Hippocampal formation (tissue), 2 donors: Measurements from ENCODE around the gene LCOR.
"Not testable (repeated sequence)": the region's sequence is repeated elsewhere in the genome, so short reads cannot be mapped to it uniquely, and the experiment has no call there.

Source experiments
- DNase-seq, 2 donors: peaks; one replicate each; lab custom pipeline; 2025; lab: John Stamatoyannopoulos, UW

Gene LCOR

DNA sequence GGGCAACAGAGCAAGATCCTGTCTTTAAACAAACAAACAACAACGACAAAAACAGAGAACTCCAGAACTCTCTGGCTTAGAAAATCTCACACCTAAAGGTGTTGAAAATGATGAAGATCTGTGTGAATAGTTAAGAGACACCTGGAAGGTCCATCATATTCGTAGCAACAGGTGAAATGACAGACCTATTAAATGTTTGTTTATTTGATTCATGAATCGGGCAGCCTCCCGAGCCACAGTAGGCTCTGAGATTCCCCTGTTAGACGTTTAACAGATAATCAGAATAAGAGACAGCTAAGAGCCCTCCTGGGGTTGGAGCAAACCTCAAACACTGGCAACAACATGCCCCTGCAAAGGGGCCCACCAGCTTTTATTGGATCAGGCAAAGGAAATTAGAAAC is 103.7 kb downstream of the LCOR start:
- no peak for DNase-seq

DNA sequence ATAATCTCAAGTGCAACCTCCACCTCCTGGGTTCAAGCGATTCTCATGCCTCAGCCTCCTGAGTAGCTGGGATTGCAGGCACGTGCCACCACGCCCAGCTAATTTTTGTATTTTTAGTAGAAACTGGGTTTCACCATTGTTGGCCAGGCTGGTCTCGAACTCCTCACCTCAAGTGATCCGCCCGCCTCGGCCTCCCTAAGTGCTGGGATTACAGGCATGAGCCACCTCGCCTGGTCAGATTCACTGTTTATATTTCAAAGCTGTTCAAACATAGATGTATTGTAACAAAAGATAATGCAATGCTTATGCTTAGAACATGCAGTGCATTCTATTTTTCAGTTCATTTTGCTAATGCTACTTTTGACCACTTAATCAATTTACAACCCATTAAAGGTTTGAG is 111.1 kb downstream of the LCOR start:
- not testable (repeated sequence) for DNase-seq

DNA sequence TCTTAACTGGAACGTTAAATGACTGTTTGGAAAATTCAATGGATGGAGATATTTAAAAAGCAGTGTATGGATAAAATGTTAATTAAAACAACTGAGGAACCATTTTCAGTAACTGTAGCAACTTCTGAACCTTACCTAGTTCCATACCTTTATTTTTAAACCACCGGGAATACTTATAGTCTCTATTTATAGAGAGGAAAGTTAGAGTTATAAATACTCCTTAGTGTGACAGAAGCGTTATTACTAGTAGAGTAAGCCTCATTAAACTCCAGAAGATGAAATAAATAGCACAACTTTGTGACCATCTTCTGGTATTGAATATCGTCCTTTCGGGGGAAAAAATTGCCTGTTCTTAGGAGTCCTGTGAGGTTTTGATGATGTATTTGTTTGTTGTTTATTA is 114.9 kb downstream of the LCOR start:
- DNase-seq: no peak

DNA sequence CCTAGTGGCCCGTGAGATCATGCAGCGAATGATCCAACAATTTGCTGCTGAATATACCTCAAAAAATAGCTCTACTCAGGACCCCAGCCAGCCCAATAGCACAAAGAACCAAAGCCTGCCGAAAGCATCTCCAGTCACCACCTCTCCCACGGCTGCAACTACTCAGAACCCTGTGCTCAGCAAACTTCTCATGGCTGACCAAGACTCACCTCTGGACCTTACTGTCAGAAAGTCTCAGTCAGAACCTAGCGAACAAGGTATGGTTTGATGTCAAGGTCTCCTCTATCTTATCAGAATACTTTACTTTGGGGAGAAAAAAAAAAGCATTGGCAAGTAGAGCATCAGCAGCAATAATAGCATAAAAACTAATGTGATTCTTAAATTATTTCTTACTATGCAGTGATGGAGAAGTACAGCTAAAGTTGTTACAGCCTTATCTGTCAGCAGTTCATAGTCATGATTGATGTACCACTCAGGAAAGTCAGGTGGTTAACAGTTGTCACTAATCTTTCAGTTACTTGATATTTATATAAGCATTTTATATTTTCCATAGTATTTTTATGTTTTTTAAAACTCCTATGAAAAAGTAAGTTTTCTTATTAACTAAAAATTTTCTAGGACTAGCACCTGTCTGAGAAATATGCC is 117.1 kb downstream of the LCOR start:
- no peak for DNase-seq

DNA sequence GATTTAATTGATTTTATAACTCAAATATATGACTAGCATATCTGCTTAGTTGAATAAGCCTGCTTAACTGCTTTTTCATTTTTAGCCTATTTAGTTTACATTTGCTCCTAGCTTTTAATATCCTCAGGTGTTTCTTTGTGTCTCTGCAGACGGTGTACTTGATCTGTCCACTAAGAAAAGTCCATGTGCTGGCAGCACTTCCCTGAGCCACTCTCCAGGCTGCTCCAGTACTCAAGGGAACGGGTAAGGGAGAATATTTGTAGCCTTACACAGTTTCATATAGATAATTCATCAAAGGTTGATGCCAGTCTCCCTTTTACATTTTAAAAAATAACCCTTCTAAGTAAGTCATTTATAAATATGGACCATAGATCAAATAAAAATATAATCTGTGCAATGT is 119.9 kb downstream of the LCOR start:
- no peak for DNase-seq

DNA sequence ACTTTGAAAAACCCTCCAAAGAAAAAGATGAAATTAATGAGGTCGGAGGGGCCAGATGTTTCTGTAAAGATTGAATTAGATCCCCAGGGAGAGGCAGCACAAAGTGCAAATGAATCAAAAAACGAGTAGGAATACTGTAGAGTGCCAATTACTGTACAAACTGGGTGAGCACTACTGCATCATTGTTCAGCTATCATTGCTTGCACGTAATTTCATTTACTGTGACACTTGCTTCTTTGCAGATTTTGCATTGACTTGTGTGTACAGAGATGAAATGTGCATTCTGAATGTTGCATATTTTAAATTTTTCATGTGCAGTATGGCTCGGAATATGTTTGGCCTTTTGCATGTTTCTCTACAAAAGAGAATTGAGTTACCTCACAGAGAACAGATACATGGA is 123.7 kb downstream of the LCOR start:
- DNase-seq: no peak

DNA sequence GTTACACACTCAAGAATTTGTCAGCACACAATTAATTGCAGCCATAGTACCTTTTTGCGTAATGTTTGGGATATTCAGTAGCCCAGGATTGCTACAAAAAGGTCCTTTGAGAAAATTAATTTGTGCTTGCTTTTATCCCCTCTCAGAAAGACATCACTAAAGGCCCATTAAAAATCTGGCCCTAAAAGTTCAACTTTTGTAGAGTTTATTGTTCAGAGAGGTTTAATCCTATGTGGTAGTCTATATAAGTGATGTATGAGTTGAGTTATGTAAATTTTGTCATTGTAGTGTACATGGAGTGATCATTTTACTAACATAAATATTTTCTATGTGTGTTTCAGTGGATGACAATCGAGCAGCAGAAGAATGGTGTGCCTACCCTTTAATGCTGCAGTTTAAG is 126.0 kb downstream of the LCOR start:
- DNase-seq: no peak

DNA sequence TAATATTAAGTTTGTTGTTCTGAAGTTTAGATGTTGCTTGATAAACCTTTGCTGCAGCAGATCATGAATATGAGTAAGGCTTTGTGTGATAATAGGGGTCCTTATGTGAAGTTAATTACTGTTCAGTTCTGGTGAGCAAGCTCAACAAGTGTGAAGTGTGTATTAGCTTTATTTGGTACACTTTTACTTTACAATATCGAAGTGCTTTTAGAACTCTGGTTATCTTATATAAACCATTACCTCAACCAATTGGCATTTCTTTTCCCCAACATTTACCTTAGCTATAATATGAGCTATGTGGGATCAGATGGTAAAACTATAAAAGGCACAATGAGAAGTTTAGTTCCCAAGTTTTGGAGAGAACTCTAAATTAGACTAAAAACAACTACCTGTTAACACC is 127.6 kb downstream of the LCOR start:
- DNase-seq: no peak

DNA sequence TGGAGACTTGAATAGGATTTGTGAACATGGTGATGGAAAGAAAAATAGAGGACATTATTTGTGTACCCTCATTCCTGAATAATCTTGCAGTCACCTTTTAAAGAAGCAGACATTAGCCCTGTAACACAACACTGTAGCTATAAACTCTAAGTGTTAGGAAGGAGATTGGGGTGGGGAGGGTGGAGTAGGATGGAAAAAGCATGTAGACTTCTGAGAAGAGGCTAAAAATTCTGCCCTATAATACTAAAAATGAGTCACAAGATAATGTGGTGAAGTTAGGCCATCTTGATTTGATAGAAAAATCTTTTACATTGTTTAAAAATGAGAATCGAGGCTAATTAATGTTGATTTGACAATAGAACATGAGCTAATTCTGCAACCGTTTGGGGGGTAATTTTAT is 128.8 kb downstream of the LCOR start:
- no peak for DNase-seq

DNA sequence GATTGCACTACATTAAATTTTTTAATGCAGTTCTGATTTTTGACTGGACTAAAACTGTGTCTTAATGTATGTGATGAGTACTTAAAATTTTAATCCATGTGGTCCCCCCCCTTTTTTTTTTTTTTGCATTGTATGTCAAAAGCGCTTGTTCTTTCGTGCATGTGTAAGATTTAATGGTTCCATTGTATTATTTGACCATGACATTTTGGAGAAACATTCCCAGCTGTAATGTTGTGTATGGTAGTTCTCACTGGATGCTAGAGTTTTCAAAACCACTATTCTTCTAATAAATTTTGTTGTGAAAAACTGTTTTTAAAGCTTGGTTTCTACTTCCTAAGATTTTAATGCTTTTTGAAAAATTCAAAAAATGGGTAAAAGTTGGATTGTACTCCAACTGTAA is 132.0 kb downstream of the LCOR start:
- no peak for DNase-seq

DNA sequence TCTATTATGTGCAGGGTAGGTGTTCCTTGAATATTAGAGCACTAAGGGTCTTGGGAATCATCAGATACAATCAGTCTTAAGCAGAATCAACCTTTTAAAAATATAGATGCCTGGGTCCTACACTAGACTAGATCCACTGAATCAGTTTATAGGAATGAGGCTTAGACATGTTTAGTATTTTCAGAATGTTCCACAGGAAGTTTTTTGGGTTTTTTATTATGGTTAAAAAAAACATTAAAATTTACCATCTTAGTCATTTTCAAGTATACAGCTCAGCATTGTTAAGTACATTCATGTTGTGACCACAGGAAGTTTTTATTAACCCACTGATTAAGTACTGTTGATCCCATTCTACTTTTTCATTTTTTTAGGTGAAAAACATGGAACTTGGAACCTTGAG is 135.7 kb downstream of the LCOR start:
- DNase-seq: no peak

DNA sequence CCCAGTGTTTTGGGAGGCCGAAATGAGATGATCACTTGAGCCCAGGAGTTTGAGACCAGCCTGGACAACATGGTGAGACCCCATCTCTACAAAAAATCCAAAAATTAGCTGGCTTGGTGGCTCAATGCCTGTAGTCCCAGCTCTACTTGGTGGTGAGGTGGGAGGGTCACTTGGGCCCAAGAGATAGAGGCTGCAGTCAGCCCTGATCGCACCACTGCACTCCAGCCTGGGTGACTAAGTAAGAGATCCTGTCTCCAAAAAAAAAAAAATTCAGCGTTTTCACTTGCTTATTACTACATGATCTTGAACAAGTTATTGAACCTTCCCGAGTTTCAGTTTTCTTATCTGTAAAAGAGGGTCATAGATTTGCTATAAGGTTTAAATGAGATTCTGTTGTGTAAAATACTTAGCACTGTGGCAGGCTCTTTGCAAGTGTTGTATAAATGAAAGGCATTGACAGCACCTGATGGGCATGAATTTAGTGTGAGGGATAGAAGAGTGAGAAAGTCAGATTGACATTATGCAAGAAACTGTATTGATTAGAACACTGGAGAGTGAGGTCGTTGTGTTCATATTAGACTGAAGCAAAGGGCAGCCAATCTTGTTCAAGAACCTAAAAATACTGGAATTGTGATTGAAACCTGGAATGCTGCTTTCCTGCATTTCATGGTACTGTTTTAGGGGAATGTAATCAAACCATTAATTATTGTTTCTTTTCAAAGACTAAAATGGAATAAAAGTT is 136.8 kb downstream of the LCOR start:
- no peak for DNase-seq

DNA sequence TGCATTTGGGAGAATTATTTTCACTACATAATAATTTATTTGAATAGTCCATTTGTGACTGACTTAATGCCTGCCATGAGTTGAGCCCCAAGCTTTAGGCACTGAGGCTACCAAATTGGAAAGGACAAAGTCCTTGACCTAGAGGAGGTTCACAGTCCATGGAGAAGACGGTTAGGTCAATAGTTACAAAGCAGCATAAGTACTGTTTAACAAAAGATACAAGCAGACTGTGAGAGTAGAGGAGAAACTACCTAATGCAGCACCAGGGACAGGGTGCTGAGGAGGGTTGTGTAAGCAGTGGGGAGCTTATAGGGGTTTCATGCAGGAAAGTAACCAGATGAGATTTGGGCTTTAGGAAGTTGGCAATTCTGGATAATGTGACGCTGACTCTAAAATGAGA is 139.2 kb downstream of the LCOR start:
- no peak for DNase-seq

DNA sequence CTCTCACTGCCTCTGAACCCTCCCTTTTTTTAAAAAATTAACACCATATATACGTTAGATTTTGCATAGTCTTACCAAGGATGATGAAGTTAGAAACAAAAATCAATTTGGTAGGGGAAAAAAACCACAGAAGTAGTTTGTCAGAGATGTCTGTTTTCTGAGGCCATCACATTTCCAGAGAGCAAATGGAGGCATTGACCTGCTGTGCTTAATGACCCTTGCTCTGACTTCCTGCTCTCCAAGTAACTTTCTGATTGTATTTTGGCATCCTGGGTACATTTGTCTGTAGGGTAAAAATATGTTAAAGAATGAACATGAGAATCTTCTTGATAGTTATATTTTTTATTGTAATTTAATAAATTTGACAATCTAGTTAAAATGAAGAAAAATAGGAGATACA is 140.2 kb downstream of the LCOR start:
- no peak for DNase-seq

DNA sequence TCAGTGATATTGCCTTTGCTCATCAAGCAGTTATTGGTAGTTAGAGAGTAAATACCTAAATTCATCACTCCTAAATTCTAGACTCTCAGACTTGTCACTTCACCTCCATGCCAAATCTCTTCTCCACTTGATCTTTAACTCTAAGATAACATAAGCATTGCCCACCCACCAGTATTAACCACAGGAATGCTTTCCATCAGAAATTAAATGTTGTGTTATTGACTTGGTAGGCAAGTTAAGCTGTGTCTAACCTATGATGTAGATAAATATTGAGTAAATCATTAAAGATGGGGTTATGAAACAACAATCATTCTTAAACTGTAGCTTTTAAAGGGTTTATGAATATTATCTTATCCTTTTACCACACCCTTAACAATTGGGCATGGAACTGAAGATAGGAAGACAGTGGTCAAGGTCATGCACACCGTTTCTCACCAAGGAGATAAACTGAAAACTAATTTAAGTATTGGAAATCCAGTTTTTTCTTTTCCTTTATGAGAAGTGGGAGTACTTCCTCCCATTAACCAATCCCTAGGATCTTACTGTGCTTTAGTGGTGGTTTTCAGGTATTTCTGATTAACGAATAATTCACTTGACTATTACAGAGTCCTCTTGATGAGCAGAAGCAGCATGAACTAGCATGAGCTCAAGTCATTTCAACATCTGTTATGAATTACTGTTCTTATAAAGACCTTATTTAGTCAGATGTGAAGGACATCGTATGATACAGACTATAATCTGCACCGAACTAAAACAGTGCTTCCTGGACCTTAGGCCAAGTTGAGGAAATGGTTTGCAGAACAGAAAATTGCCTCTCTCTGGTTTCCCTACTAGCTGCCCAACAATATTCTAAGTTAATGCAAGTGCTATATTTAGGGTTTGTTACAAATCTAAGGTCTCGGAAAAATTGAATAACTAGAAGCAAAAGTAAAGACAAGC is 142.0 kb downstream of the LCOR start:
- DNase-seq: no peak

DNA sequence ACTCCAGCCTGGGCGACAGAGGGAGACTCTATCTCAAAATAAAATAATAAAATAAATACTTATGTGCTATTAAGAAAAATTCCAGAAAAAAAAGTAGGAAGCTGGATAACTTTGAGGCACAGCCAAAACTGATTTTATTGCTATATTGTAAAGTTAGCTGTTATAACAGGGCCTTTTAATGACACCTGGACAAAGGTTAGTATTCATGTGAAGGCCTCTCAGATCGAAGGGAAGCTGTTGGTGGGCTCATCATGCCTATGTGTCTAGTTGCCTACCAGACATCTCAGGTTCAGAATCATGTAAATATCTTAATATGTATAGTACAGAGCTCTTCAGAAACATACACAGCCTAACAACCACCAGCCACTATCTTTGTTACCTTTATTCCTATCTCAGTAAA is 143.0 kb downstream of the LCOR start:
- DNase-seq: no peak

DNA sequence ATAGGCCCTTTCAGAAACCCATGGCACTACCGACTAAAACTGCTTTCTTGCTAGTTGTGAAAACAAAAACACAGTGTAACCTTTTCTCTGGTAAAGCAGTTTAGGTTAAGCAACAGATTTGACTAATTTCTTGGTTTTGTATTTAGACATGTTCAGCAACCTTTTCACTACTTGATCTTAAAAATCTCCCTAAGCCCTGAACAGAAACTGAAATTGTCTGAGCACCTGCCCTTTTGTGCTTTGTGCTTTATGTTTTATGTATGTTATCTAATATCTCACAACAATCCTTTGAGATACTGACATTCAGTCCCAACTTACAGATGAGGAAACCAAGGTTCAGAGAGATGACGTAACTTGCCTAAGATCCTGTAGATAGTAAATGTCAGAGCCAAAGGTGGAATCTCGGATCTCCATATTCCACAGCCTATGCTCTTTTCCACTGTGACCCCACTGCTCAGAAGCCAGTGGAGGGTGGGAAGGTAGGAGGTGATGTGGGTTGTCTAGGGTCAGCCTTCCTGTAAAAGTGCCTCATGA is 146.6 kb downstream of the LCOR start:
- no peak for DNase-seq

DNA sequence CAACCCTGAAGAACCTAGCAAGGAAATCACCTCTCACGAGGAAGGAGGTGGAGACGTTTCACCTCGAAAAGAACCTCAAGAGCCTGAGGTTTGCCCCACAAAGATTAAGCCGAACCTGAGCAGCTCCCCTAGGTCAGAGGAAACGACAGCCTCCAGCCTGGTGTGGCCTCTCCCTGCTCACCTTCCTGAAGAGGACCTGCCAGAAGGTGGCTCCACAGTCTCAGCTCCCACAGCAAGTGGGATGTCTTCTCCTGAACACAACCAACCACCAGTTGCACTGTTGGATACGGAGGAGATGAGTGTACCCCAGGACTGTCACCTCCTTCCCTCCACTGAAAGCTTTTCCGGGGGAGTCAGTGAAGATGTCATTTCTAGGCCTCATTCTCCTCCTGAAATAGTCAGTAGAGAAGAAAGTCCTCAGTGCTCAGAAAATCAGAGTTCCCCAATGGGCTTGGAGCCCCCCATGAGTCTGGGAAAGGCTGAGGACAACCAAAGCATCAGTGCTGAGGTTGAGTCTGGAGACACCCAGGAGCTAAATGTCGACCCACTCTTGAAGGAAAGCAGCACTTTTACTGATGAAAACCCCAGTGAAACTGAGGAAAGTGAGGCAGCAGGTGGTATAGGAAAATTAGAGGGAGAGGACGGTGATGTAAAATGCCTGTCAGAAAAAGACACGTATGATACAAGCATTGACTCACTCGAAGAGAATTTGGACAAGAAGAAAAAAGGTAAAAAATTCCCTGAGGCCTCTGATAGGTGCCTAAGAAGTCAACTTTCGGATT is 150.2 kb downstream of the LCOR start:
- no peak for DNase-seq

DNA sequence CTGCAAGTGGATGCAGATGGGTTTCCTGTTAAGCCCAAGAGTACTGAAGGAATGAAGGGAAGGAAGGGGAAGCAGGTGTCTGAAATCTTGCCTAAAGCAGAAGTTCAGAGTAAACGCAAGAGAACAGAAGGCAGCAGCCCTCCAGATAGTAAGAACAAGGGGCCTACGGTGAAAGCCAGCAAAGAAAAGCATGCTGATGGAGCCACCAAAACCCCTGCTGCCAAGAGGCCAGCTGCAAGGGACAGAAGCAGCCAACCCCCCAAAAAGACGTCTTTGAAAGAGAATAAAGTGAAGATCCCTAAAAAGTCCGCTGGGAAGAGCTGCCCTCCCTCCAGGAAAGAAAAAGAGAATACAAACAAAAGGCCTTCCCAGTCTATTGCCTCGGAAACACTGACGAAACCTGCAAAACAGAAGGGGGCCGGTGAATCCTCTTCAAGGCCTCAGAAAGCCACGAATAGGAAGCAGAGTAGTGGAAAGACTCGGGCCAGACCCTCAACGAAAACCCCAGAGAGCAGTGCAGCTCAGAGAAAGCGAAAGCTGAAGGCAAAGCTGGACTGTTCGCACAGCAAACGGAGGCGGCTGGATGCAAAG is 152.5 kb downstream of the LCOR start:
- peak in 1 of 2 donors; percentile 32 for DNase-seq

DNA sequence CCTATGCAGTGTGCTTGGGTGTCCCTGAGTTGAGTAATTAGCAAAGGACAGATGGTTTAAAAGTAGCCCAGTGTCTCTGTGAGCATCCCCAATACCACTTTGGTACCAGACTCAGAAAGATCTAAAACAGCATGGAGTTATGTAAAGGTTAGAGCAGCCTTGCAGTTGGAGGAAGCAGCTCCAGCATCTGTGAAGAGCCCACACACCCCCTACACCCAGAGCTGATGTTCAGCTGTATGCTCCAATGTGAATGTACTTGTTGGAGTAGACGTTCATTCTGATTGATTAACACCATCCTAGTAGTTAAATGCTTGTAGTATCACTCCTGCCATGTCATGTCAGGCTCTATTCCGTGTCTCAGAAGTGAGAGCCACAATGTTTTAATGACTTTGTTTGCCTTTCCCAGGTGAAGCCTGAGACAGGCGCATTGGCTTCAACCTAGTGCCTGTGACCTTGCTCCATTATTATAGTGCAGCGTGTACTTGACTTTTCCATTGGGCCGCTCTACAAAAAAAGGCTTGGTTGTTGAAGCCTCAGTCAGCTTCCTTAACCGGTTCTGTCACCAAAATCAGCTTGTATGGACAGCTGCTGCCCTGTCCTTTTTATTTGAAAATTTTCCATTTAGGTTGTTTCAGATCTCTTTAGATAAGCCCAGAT is 154.2 kb downstream of the LCOR start:
- no peak for DNase-seq
